ENCODE results near the gene INTS11.
A peak's percentile ranks its signal among the peaks of the same experiment; 100 is the strongest.

Gene INTS11

DNA sequence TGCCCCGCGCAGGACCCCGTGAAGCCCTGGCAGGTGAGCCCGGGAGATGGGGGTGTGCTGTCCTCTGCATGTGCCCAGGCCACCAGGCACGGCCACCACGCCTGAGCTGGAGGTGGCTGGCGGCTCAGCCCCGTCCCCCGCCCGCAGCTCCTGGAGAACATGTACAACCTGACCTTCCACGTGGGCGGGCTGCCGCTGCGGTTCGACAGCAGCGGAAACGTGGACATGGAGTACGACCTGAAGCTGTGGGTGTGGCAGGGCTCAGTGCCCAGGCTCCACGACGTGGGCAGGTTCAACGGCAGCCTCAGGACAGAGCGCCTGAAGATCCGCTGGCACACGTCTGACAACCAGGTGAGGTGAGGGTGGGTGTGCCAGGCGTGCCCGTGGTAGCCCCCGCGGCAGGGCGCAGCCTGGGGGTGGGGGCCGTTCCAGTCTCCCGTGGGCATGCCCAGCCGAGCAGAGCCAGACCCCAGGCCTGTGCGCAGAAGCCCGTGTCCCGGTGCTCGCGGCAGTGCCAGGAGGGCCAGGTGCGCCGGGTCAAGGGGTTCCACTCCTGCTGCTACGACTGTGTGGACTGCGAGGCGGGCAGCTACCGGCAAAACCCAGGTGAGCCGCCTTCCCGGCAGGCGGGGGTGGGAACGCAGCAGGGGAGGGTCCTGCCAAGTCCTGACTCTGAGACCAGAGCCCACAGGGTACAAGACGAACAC lies 8.5 kb upstream of the INTS11 start:
- no peak overlapping the region for H3K4me3 ChIP-seq (ENCODE audit: low read length)
- TF ChIP-seq ZNF274 (IDR thresholded peaks at IDR 0.05; ENCODE audit: low read depth, low read length) = no peak

DNA sequence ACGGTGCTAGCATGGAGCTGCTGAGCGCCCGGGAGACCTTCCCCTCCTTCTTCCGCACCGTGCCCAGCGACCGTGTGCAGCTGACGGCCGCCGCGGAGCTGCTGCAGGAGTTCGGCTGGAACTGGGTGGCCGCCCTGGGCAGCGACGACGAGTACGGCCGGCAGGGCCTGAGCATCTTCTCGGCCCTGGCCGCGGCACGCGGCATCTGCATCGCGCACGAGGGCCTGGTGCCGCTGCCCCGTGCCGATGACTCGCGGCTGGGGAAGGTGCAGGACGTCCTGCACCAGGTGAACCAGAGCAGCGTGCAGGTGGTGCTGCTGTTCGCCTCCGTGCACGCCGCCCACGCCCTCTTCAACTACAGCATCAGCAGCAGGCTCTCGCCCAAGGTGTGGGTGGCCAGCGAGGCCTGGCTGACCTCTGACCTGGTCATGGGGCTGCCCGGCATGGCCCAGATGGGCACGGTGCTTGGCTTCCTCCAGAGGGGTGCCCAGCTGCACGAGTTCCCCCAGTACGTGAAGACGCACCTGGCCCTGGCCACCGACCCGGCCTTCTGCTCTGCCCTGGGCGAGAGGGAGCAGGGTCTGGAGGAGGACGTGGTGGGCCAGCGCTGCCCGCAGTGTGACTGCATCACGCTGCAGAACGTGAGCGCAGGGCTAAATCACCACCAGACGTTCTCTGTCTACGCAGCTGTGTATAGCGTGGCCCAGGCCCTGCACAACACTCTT lies 7.7 kb upstream of the INTS11 start:
- no peak for TF ChIP-seq ZNF274 (IDR thresholded peaks at IDR 0.05; ENCODE audit: low read depth, low read length)
- no peak overlapping the region for H3K4me3 ChIP-seq (ENCODE audit: low read length)

DNA sequence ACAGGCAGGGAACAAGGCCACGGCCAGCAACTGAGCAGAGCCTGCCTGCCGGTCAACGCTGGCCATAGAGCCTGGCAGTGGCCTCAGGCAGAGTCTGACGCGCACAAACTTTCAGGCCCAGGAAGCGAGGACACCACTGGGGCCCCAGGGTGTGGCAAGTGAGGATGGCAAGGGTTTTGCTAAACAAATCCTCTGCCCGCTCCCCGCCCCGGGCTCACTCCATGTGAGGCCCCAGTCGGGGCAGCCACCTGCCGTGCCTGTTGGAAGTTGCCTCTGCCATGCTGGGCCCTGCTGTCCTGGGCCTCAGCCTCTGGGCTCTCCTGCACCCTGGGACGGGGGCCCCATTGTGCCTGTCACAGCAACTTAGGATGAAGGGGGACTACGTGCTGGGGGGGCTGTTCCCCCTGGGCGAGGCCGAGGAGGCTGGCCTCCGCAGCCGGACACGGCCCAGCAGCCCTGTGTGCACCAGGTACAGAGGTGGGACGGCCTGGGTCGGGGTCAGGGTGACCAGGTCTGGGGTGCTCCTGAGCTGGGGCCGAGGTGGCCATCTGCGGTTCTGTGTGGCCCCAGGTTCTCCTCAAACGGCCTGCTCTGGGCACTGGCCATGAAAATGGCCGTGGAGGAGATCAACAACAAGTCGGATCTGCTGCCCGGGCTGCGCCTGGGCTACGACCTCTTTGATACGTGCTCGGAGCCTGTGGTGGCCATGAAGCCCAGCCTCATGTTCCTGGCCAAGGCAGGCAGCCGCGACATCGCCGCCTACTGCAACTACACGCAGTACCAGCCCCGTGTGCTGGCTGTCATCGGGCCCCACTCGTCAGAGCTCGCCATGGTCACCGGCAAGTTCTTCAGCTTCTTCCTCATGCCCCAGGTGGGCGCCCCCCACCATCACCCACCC lies 6.9 kb upstream of the INTS11 start, which contains the start of gene TAS1R3:
Gene TAS1R3, plus strand, starts transcription at position 213 of the 898 bp plus-strand sequence. Its CDS starts 66 bp downstream, at position 279.
- H3K4me3 ChIP-seq (ENCODE audit: low read length) = no peak within 1 kb of the TSS
- TF ChIP-seq ZNF274 (IDR thresholded peaks at IDR 0.05; ENCODE audit: low read depth, low read length) = no peak

DNA sequence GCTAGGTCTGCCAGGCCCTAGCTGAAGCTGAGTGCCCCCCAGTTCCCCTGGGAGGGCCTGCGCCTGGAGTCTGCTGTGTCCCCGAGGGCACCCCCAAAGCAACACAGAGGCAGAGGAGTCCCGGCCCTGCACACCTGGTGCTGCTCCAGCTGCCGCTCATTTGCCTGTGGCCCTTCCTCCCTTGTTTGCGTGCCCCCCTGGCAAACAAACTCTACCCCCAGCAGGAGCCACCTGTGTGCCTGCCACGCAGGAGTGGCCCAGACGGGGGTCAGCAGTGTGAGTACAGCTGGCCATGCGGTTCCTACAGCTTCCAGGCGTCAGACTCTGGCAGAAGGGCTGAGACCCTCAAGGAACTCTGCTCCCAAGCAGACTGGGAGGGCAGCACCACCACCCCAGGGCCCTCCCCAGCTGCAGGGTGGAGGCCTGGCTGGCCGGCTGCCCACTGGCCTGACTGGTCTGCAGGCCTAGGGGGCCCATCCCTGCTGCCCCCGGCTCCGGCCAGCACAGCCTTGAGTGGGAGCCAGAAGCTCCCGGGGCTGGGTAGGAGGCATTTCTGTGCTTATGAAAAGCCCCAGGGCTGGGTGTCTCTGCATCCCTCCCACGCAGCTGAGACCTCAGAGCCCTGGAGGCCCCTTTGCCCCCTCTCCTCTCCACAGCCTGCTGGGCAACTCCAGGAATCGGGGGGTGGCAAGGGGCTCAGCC lies 6.1 kb upstream of the INTS11 start:
- TF ChIP-seq ZNF274 (IDR thresholded peaks at IDR 0.05; ENCODE audit: low read depth, low read length) = no peak
- H3K4me3 ChIP-seq (ENCODE audit: low read length) = no peak overlapping the region

DNA sequence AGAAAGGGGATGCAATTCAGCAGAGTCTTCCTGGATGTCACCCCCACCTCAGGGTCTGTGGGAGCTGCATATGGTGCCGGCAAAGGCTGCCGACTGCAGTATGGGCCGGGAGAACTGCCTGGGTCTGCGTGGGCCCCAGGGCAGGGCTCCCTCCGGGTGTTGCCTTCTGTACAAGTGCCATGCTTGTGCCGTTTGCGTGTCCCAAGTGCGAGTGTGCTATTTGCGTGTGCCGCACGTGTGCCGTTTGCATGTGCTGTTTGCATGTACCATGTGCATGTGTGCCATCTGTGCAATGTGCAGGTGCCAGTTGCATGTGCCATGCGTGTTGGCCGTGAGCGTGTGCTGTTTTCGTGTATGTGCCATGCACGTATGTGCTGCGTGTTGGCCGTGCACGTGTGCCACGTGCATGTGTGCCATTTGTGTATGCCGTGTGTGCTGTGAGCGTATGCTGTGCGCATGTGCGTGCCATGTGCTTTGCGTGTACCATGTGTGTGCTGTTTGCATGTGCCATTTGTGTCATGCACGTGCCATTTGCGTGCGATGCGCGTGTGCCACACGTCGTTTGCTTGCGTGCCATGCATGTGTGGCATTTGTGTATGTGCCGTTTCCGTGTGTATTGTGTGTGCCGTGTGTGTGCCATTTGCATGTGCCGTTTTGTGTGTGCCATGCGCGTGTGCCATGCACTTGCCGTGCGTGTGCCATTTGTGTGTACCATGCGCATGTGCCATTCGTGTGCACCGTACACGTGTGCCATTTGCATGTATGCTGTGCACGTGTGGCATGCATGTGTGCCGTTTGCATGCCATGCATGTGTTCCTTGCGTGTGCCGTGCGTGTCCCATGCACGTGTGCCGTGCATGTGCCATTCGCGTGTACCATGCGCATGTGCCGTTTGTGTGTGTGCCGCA lies 5.1 kb upstream of the INTS11 start:
- no peak overlapping the region for H3K4me3 ChIP-seq (ENCODE audit: low read length)
- TF ChIP-seq ZNF274 (IDR thresholded peaks at IDR 0.05; ENCODE audit: low read depth, low read length) = no peak

DNA sequence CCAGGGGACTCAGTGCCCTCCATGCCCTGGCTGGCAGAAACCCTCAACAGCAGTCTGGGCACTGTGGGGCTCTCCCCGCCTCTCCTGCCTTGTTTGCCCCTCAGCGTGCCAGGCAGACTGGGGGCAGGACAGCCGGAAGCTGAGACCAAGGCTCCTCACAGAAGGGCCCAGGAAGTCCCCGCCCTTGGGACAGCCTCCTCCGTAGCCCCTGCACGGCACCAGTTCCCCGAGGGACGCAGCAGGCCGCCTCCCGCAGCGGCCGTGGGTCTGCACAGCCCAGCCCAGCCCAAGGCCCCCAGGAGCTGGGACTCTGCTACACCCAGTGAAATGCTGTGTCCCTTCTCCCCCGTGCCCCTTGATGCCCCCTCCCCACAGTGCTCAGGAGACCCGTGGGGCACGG lies 3.8 kb upstream of the INTS11 start:
- no peak overlapping the region for H3K4me3 ChIP-seq (ENCODE audit: low read length)
- TF ChIP-seq ZNF274 (IDR thresholded peaks at IDR 0.05; ENCODE audit: low read depth, low read length) = no peak

DNA sequence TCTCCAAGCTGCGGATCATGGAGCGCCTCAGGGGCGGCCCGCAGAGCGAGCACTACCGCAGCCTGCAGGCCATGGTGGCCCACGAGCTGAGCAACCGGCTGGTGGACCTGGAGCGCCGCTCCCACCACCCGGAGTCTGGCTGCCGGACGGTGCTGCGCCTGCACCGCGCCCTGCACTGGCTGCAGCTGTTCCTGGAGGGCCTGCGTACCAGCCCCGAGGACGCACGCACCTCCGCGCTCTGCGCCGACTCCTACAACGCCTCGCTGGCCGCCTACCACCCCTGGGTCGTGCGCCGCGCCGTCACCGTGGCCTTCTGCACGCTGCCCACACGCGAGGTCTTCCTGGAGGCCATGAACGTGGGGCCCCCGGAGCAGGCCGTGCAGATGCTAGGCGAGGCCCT lies 2.8 kb upstream of the INTS11 start:
- no peak overlapping the region for H3K4me3 ChIP-seq (ENCODE audit: low read length)
- no peak for TF ChIP-seq ZNF274 (IDR thresholded peaks at IDR 0.05; ENCODE audit: low read depth, low read length)

DNA sequence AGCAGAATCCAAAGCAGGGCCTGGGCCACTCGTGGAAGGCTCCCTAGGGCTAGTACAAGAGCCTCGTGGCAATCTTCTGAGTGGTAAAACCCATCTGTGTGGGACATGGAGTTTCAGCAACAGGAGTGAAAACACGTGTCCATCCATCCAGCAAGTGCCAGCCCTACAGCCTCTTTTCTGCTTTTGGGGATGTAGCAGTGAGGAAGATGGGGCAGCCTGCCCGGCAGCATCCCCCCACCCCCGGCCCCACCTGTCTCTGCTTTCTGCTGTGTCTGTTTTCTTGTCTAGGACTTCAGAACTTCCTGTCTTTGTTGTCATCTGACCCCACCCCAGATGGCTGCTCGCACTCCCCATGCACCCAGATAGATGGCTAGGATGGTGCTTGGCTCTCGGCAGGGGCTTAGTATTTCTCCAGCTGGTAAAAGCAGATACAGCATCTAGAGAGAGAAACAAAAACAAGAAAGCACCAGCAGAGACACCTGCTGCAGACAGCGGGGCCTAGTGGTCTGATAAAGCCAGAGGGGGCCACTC lies 1.7 kb upstream of the INTS11 start:
- no peak for TF ChIP-seq ZNF274 (IDR thresholded peaks at IDR 0.05; ENCODE audit: low read depth, low read length)
- H3K4me3 ChIP-seq (ENCODE audit: low read length) = no peak overlapping the region

DNA sequence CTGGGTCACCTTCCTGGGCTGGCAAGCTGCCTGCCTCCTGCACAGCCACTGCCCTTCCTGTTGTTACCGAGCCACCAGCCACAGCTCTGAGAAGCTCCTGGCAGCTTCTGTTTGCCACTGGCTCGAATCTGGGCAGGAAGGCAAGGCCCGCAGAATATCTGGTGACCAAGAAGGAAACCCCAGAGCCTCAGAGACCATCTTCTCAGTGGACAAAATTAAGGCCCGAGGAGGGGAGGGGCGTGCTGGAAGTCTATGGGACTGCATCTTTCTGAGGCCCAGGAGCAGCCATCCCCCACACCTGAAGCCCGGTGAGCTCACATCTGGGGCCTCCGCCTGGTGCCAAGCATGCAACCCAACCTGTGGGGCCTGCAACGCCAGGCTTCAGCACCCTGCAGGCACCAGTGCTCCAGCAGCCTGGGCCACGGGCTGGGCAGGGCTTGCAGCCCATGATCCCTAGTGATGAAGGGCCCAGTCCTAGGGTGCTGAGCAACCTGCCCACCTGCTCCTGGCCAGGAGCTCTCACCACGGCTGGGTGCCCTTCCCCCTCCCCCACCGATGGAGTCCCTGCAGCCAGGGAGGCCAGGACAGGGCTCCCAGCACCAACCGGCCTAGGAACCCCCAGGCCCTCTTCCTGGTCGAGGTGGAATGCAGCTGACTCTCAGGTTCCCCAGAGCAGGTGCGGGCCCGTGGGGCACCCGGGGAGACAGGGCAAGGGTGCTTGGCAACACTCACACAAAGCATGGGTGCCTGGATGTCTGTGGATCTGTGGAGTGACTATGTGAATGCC lies 1.0 kb upstream of the INTS11 start:
- peak overlapping the region; percentile 78 for H3K4me3 ChIP-seq (ENCODE audit: low read length)
- TF ChIP-seq ZNF274 (IDR thresholded peaks at IDR 0.05; ENCODE audit: low read depth, low read length) = no peak

DNA sequence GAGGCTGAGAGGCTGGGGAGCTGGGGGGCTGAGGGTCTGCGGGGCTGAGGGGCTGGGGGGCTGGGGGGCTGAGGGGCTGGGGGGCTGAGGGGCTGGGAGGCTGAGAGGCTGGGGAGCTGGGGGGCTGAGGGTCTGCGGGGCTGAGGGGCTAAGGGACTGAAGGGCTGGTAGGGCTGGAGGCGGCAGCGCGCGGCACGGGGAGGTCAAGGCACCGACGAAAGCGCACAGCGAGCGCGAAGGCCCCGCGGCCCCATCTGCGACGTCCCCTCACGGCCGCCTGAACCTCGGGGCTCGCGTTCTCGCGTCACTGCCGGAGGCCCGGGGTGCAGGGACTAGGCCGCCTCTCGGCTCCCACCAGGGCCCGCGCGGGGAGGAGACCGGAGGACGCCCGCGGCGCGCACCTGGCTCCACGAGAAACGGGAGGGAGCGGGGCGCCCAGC lies 356 bp downstream of the INTS11 start:
- no peak for TF ChIP-seq ZNF274 (IDR thresholded peaks at IDR 0.05; ENCODE audit: low read depth, low read length)
- H3K4me3 ChIP-seq (ENCODE audit: low read length) = peak overlapping the region; percentile 96

DNA sequence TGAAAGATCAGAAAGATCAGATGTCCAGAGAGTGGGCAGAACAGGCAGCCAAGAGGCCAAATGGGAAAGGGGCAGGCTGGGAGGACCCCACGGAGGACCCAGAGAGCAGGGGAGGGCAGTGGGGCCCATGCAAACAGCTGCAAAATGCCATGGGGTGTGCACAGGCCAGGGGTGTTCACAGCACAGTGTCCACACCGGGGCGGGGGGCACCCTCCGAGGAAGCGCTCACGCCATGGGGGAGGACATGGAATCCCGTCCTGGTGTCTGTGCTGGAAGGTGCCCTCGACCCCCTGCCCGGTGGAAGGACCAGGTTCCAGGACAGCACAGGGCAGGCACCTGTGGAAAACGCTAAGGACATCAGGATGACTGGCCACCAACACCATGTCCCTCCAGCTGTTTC lies 1.5 kb downstream of the INTS11 start:
- no peak overlapping the region for H3K4me3 ChIP-seq (ENCODE audit: low read length)
- no peak for TF ChIP-seq ZNF274 (IDR thresholded peaks at IDR 0.05; ENCODE audit: low read depth, low read length)

DNA sequence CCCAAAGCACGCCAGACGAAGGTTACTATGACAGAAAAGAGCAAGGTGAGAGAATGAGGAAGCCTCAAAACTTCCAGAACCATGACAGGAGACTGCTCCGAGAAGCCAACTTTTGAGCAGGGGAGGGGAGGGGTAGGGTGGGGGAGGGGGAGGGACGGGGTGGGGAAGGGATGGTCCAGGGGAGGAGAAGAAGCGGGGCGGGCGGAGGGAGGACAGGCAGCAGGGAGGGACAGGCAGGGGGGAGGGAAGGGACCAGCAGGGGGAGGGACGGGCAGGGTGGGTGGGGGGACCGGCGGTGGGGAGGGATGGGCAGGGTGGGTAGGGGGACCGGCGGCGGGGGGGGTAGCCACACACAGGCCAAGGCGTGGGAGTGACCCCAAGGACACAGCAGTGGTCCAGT lies 2.0 kb downstream of the INTS11 start:
- no peak overlapping the region for H3K4me3 ChIP-seq (ENCODE audit: low read length)
- TF ChIP-seq ZNF274 (IDR thresholded peaks at IDR 0.05; ENCODE audit: low read depth, low read length) = no peak
